CD4-positive, alpha-beta T cell (primary cell): ENCODE results near the gene TESPA1. TPM values are rescaled to one million over a fixed set of nuclear protein-coding genes. Genes with fewer than 3 reads are reported as not detected.

ENCODE experiments used
- ATAC-seq: fragments of 200-7000 bp; cut with Tn5 transposase; one replicate; pipeline ENCODE4 v1.10.0; 2022; ENCODE audit warnings: mild to moderate bottlenecking; ENCODE audit not compliant: poor library complexity
- CTCF ChIA-PET: fragments of 350-600 bp; sonication (Branson Sonifier 250); formaldehyde crosslinking; loops from one replicate; lab custom pipeline; 2021; ENCODE audit warnings: antibody characterized with exemption, inconsistent platforms; lab: Charles Lee
- POLR2A ChIA-PET: fragments of 350-600 bp; sonication (Branson Sonifier 250); formaldehyde crosslinking; loops from one replicate; lab custom pipeline; 2021; ENCODE audit warnings: antibody characterized with exemption, inconsistent platforms; lab: Charles Lee
- DNase-seq, 14 experiments: peaks; one replicate each; pipeline ENCODE4 v3.0.0-alpha.2; 2013 to 2020; ENCODE audit warnings: mixed read lengths in 2 of 14
- H3K27ac ChIP-seq, 2 donors: one replicate each; pipeline versions ENCODE4 v1.5.1 to v1.7.0; 2013; ENCODE audit warnings: low read length in 2 of 2, low read depth in 1 of 2, mild to moderate bottlenecking in 1 of 2
- H3K27me3 ChIP-seq, 2 experiments: 1 replicate in 1 of 2; 2 replicates in 1 of 2; pipeline versions ENCODE4 v1.6.1 to v1.7.0; 2013; ENCODE audit warnings: low read length in 2 of 2, control low read depth in 1 of 2, mild to moderate bottlenecking in 1 of 2, moderate library complexity in 1 of 2; ENCODE audit not compliant: insufficient read depth in 2 of 2, control insufficient read depth in 1 of 2
- H3K36me3 ChIP-seq: one replicate; pipeline ENCODE4 v1.6.1; 2013; ENCODE audit warnings: low read length, control low read depth; ENCODE audit not compliant: insufficient read depth
- H3K4me1 ChIP-seq: one replicate; pipeline ENCODE4 v1.6.1; 2013; ENCODE audit warnings: low read length, control low read depth; ENCODE audit not compliant: insufficient read depth
- H3K4me3 ChIP-seq: one replicate; pipeline ENCODE4 v1.5.1; 2013; ENCODE audit warnings: mild to moderate bottlenecking, low read length, moderate library complexity
- H3K9me3 ChIP-seq, 2 experiments: 1 replicate in 1 of 2; 2 replicates in 1 of 2; pipeline versions ENCODE4 v1.6.1 to v1.7.0; 2013; ENCODE audit warnings: low read length in 2 of 2, mild to moderate bottlenecking in 2 of 2, control low read depth in 1 of 2, moderate library complexity in 1 of 2; ENCODE audit not compliant: control insufficient read depth in 1 of 2, insufficient read depth in 1 of 2
- H3K27ac Mint-ChIP-seq: one replicate; pipeline ENCODE4 v1.8.0; 2020; ENCODE audit warnings: mixed read lengths
- H3K27me3 Mint-ChIP-seq: one replicate; pipeline ENCODE4 v1.8.0; 2021; ENCODE audit warnings: mixed read lengths
- H3K36me3 Mint-ChIP-seq: one replicate; pipeline ENCODE4 v1.8.0; 2021; ENCODE audit warnings: low read depth, mixed read lengths
- H3K4me1 Mint-ChIP-seq: one replicate; pipeline ENCODE4 v1.8.0; 2021; ENCODE audit warnings: low read depth, mixed read lengths
- H3K4me3 Mint-ChIP-seq: one replicate; pipeline ENCODE4 v1.8.0; 2020; ENCODE audit warnings: mild to moderate bottlenecking, mixed read lengths
- H3K9me3 Mint-ChIP-seq: one replicate; pipeline ENCODE4 v1.8.0; 2020; ENCODE audit warnings: mixed read lengths
- intact Hi-C, 2 experiments: fragments of 100-400 bp; cut with DNase I in 1 of 2; cut with micrococcal nuclease in 1 of 2; formaldehyde crosslinking; loops; one replicate each; pipeline versions ENCODE4 v1.15.1 to v1.9.0; 2023 to 2025; cut with DNase I, micrococcal nuclease
- total RNA-seq, 174 experiments: library from RNA in 2 of 174; stranded (reverse) in 2 of 174; gene quantifications; one replicate each; pipeline ENCODE4 v1.2.3 and lab custom pipeline; 2021 to 2026
- TF ChIP-seq, protein P1 (sequence below): fragments of 200-600 bp; IDR thresholded peaks from one replicate; pipeline ENCODE4 v1.8.0; 2022; ENCODE audit warnings: antibody characterized with exemption, mild to moderate bottlenecking

Gene TESPA1
- total RNA-seq, 2 experiments from 2014 or later, result 96.3 to 98.2 TPM

DNA sequence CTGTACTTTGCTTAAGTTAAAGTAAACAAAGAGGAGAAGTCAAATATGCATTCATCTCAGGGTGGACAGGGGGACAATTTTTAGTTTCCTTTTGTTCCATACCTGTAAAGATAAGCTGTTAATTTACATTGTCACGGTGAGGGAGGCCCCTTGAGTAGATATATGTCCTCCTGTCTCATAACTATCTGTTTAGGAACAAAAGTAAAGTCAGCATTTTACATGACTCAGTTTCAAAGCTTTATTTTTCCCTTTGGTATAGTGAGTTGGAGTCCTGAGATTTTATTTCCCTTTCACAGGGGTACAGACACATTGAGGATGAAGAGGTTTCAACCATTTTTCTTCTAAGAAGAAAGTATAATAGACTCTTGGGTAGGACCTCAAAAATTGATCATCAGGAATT lies 50.1 kb downstream of the TESPA1 start:
- H3K36me3 Mint-ChIP-seq, result peaks cover 61% of the 10 kb centered on the region
- Histone ChIP-seq H3K27me3 (no peaks in the 10 kb centered on the region), H3K4me3 (no peak overlapping the region), H3K9me3 (peaks cover 0 to 15% of the 10 kb centered on the region in 2 experiments), H3K36me3 (no peaks in the 10 kb centered on the region), H3K4me1 (peaks cover 33% of the 10 kb centered on the region), H3K27ac (no peak overlapping the region)
- peaks cover 5% of the 10 kb centered on the region for H3K9me3 Mint-ChIP-seq
- H3K27ac Mint-ChIP-seq, result peak overlapping the region; percentile 16
- TF ChIP-seq, protein P1, sequence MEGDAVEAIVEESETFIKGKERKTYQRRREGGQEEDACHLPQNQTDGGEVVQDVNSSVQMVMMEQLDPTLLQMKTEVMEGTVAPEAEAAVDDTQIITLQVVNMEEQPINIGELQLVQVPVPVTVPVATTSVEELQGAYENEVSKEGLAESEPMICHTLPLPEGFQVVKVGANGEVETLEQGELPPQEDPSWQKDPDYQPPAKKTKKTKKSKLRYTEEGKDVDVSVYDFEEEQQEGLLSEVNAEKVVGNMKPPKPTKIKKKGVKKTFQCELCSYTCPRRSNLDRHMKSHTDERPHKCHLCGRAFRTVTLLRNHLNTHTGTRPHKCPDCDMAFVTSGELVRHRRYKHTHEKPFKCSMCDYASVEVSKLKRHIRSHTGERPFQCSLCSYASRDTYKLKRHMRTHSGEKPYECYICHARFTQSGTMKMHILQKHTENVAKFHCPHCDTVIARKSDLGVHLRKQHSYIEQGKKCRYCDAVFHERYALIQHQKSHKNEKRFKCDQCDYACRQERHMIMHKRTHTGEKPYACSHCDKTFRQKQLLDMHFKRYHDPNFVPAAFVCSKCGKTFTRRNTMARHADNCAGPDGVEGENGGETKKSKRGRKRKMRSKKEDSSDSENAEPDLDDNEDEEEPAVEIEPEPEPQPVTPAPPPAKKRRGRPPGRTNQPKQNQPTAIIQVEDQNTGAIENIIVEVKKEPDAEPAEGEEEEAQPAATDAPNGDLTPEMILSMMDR, result no peak
- POLR2A ChIA-PET, result interaction anchor here (0.7 to 3.0 kb wide), 3 partner anchors 34 to 157 kb away, joined by 3 to 35 read pairs (median 7); partner anchors contain the start of gene TESPA1
- no peak overlapping the region for H3K4me3 Mint-ChIP-seq
- H3K27me3 Mint-ChIP-seq, result no peaks in the 10 kb centered on the region
- CTCF ChIA-PET, result interaction anchor here (1.2 to 2.0 kb wide), 3 partner anchors 72 to 185 kb away, joined by 3 to 7 read pairs (median 6); no protein-coding TSS in a partner anchor
- ATAC-seq, result no peak
- no peak for DNase-seq
- H3K4me1 Mint-ChIP-seq, result peaks cover 49% of the 10 kb centered on the region
- intact Hi-C loops, result no loop called here

DNA sequence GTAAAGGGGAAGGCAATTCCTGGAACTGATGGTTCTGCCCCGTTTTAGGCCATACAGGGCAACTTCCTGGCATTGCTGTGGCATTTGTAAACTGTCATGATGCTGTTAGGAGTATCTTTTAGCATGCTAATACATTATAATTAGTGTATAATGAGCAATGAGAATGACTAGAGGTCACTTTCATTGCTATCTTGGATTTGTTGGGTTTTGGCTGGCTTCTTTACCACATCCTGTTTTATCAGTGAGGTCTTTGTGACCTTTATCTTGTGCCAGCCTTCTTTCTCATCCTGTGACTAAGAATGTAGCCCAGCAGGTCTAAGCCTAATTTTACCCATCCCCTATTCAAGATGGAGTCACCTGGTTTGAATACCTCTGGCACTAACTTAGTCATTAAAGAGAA lies 51.2 kb downstream of the TESPA1 start:
- no peaks in the 10 kb centered on the region for H3K36me3 ChIP-seq
- Mint-ChIP-seq H3K27ac (peak overlapping the region; percentile 35), H3K4me3 (peak overlapping the region; percentile 52), H3K36me3 (peaks cover 67% of the 10 kb centered on the region), H3K27me3 (no peaks in the 10 kb centered on the region), H3K4me1 (peaks cover 49% of the 10 kb centered on the region), H3K9me3 (peaks cover 5% of the 10 kb centered on the region)
- no peak overlapping the region for H3K27ac ChIP-seq
- intact Hi-C loops, result no loop called here
- H3K4me3 ChIP-seq, result no peak overlapping the region
- ChIA-PET CTCF (no interaction called here), POLR2A (no interaction called here)
- H3K27me3 ChIP-seq, result no peaks in the 10 kb centered on the region
- peak; percentile 10 for ATAC-seq
- peaks cover 0 to 18% of the 10 kb centered on the region in 2 experiments for H3K9me3 ChIP-seq
- TF ChIP-seq, protein P1, result no peak
- DNase-seq, result peak in 3 of 14 experiments; percentile 26 to 73 (median 28)
- peaks cover 33% of the 10 kb centered on the region for H3K4me1 ChIP-seq

DNA sequence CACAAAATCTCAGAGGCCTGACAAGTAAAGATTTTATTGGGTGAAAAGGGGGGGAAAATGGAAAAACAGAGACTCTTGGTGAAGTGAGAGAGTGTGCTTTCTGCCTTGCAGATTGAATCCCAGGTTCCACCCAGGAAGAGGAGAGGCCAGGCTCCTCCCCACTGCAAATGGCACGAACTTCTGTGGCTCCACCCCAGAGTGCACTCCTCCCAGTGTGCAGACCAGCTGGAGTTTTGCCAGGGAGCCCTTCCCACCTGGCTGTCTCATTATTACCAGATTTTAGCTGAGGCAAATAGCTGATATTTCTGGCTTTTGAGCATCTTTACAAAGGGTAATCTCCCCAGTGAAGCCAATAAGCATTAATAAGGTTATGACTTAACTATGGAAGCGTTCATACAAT lies 51.9 kb downstream of the TESPA1 start:
- intact Hi-C loops, result no loop called here
- Mint-ChIP-seq H3K4me3 (peak overlapping the region; percentile 52), H3K27me3 (no peaks in the 10 kb centered on the region), H3K36me3 (peaks cover 64% of the 10 kb centered on the region), H3K9me3 (peaks cover 5% of the 10 kb centered on the region), H3K27ac (peak overlapping the region; percentile 35), H3K4me1 (peaks cover 49% of the 10 kb centered on the region)
- no peaks in the 10 kb centered on the region for H3K36me3 ChIP-seq
- CTCF ChIA-PET, result no interaction called here
- TF ChIP-seq, protein P1, result no peak
- peaks cover 33% of the 10 kb centered on the region for H3K4me1 ChIP-seq
- no peak for DNase-seq
- no peak overlapping the region for H3K4me3 ChIP-seq
- peaks cover 0 to 18% of the 10 kb centered on the region in 2 experiments for H3K9me3 ChIP-seq
- no peaks in the 10 kb centered on the region for H3K27me3 ChIP-seq
- H3K27ac ChIP-seq, result no peak overlapping the region
- POLR2A ChIA-PET, result no interaction called here
- ATAC-seq, result no peak
